ENCODE results near the gene P4HA2. TPM values are rescaled to one million over a fixed set of nuclear protein-coding genes. Genes with fewer than 3 reads are reported as not detected.

The P4HA2 gene
- total and polyA plus RNA-seq, 2 of the 8 experiments (the other 6 are each of a cell fraction or from before 2014, with no cell fraction given), result 7.4 to 9.3 TPM

- peaks cover 0 to 14% of the 10 kb centered on the region in 2 experiments; a peak in 1 of 4 replicates for H3K9me3 ChIP-seq (ENCODE audit: insufficient read depth in 2 of 2, low read depth in 1 of 2, low read length in 1 of 2)
- H2AK5ac ChIP-seq (ENCODE audit: low read depth, low read length), result no peak overlapping the region
- no peaks in the 10 kb centered on the region for H3K4me1 ChIP-seq (replicated peaks in 1 of 4; ENCODE audit: control insufficient read depth in 3 of 4, insufficient read depth in 4 of 4, low read length in 3 of 4)
- H3K23me2 ChIP-seq (ENCODE audit: low read depth, low read length), result no peaks in the 10 kb centered on the region
- no peaks in the 10 kb centered on the region for H3K36me3 ChIP-seq (ENCODE audit: control insufficient read depth in 2 of 4, insufficient read depth in 4 of 4, low read length in 3 of 4)
- ChIA-PET POLR2A (ENCODE audit: partially characterized antibody) (no interaction called here), CTCF (ENCODE audit: partially characterized antibody) (interaction anchor here (1.4 kb wide), 1 partner anchor 16 kb away, joined by 5 read pairs; the partner anchor contains the start of gene P4HA2)
- no peak overlapping the region for H3K27ac ChIP-seq (ENCODE audit: low read depth, low read length)
- no peak overlapping the region for H4K91ac ChIP-seq (replicated peaks; ENCODE audit: insufficient read length, low read length)
- 85% methylated on average over 3 of the region's 3 CpGs; no CpG with 5 or more reads in 1 of the 2 experiments for WGBS, 2 experiments (ENCODE audit: extremely low coverage in 1 of 2, insufficient coverage in 1 of 2, insufficient read length in 1 of 2, insufficient replicate concordance in 2 of 2, low coverage in 1 of 2, low lambda C conversion rate in 2 of 2, missing lambda C conversion rate in 1 of 2)
- no peak overlapping the region for H2BK15ac ChIP-seq (ENCODE audit: low read length)
- no peak overlapping the region for H4K5ac ChIP-seq (ENCODE audit: insufficient read length, low read depth, low read length)
- H2BK12ac ChIP-seq (ENCODE audit: low read depth, low read length), result no peak overlapping the region
- no peak overlapping the region for H3K9ac ChIP-seq (replicated peaks in 1 of 4; ENCODE audit: extremely low read depth in 1 of 4, low read depth in 3 of 4, low read length in 3 of 4)
- H2AFZ ChIP-seq (ENCODE audit: low read length), result no peak overlapping the region
- no peak overlapping the region for H3K23ac ChIP-seq (ENCODE audit: insufficient read length)
- H3K4me2 ChIP-seq (ENCODE audit: insufficient read depth in 1 of 2, low read depth in 2 of 2, low read length in 2 of 2), result no peak overlapping the region
- DNase-seq (ENCODE audit: low read depth in 1 of 2, low spot score in 2 of 2) (no peak), FAIRE-seq (no peak)
- no peak overlapping the region for H3K56ac ChIP-seq (replicated peaks; ENCODE audit: insufficient read length, low read depth, low read length)
- H4K20me1 ChIP-seq (replicated peaks in 1 of 2; ENCODE audit: control insufficient read depth in 1 of 2, insufficient read depth in 2 of 2, low read length in 2 of 2), result no peaks in the 10 kb centered on the region
- no peaks in the 10 kb centered on the region for H3K79me1 ChIP-seq (ENCODE audit: low read depth, low read length)
- H3K27me3 ChIP-seq (replicated peaks in 1 of 4; ENCODE audit: control insufficient read depth in 3 of 4, extremely low read depth in 1 of 4, insufficient read depth in 3 of 4, low read length in 3 of 4), result no peaks in the 10 kb centered on the region
- H2BK20ac ChIP-seq (ENCODE audit: low read length), result no peak overlapping the region
- no peak overlapping the region for H2BK120ac ChIP-seq (replicated peaks; ENCODE audit: low read depth, low read length)
- no peak overlapping the region for H4K8ac ChIP-seq (ENCODE audit: extremely low read depth, insufficient read depth, low read length)
- H3K18ac ChIP-seq (ENCODE audit: extremely low read depth, low read length), result no peak overlapping the region
- H2BK5ac ChIP-seq (ENCODE audit: low read depth, low read length), result no peak overlapping the region
- no peak overlapping the region for H3K4ac ChIP-seq (replicated peaks; ENCODE audit: insufficient read length, low read depth, low read length)
- no peak overlapping the region for H3K4me3 ChIP-seq (ENCODE audit: extremely low read depth in 1 of 4, insufficient read depth in 2 of 4, low read depth in 3 of 4, low read length in 4 of 4)
- H3K79me2 ChIP-seq (ENCODE audit: control insufficient read depth in 1 of 2, insufficient read depth in 2 of 2, low read length in 2 of 2), result no peaks in the 10 kb centered on the region
- H3K14ac ChIP-seq (ENCODE audit: insufficient read length), result no peak overlapping the region
- TF ChIP-seq POLR2A (IDR thresholded peaks at IDR 0.05; ENCODE audit: control extremely low read depth in 1 of 2, low read depth in 2 of 2, low read length in 2 of 2) (no peak), JUN (IDR thresholded peaks at IDR 0.05; ENCODE audit: low read depth, low read length) (no peak), RFX5 (IDR thresholded peaks at IDR 0.05; ENCODE audit: borderline replicate concordance, low read depth, low read length) (no peak), KDM1A (IDR thresholded peaks at IDR 0.05; ENCODE audit: borderline replicate concordance, low read length) (no peak), POU5F1 (IDR thresholded peaks at IDR 0.05; ENCODE audit: low read depth, low read length) (no peak), TEAD4 (IDR thresholded peaks at IDR 0.05; ENCODE audit: low read depth, low read length) (no peak), SP4 (IDR thresholded peaks at IDR 0.05; ENCODE audit: low read length) (no peak)
These were observed 15.8 kb upstream of the P4HA2 start for GRCh38 chr5:132243366-132243977.

Data from H1 (cell line).